K562 (cell line): ENCODE results near the gene HMX1. TPM values are rescaled to one million over a fixed set of nuclear protein-coding genes. Genes with fewer than 3 reads are reported as not detected.

Experiments used
- ATAC-seq: fragments of 200-7000 bp; cut with Tn5 transposase; 3 replicates; pipeline ENCODE4 v1.9.1; 2020; ENCODE audit warnings: moderate library complexity
- BruUV-seq: library from RNA; stranded (reverse); fragments of 400-500 nt; replicated peaks from 2 replicates; lab custom pipeline; 2021; lab: Mats Ljungman, UMichigan
- CTCF ChIA-PET: fragments of 300-600 bp; formaldehyde crosslinking; extraction: SDS; loops from one replicate; lab custom pipeline; 2021; ENCODE audit warnings: low intra/inter-chr PET ratio; lab: Yijun Ruan, JAX
- POLR2A ChIA-PET: fragments of 300-600, 350-650 bp; sonication (Branson Sonifier 250); formaldehyde crosslinking; extraction: SDS; loops from one replicate; lab custom pipeline; 2021; ENCODE audit warnings: antibody characterized with exemption, inconsistent platforms; lab: Yijun Ruan, JAX
- DNase-seq, 4 experiments: peaks; one replicate each; pipeline versions ENCODE4 v3.0.0 to v3.0.0-alpha.2; 2011 to 2018; ENCODE audit warnings: low spot score in 3 of 4, mixed read lengths in 3 of 4; ENCODE audit errors: extremely low read depth in 1 of 4
- FAIRE-seq: peaks from 2 replicates; lab custom pipeline; 2011; peaks lifted over from hg19 to GRCh38; lab: Jason Lieb, UNC
- H2AFZ ChIP-seq: 2 replicates; pipeline ENCODE4 v1.6.0; 2011; ENCODE audit warnings: low read depth, low read length, control low read depth, inconsistent platforms
- H3K27ac ChIP-seq: fragments of 200-600 bp; 3 replicates; pipeline ENCODE4 v1.8.0; 2011; ENCODE audit warnings: low read depth, mild to moderate bottlenecking, control low read depth, inconsistent platforms, low read length, moderate library complexity, mixed read lengths; ENCODE audit errors: extremely low read depth
- H3K27me3 ChIP-seq, 2 experiments: fragments of 300-600 bp in 1 of 2; 2 replicates in 1 of 2; 3 replicates in 1 of 2; pipeline versions ENCODE4 v1.6.0 to v1.8.0; 2011; ENCODE audit warnings: inconsistent platforms in 2 of 2, low read length in 2 of 2, mild to moderate bottlenecking in 1 of 2, mixed read lengths in 1 of 2, moderate library complexity in 1 of 2; ENCODE audit not compliant: control insufficient read depth in 2 of 2, insufficient read depth in 2 of 2
- H3K36me3 ChIP-seq: fragments of 300-600 bp; 3 replicates; pipeline ENCODE4 v1.8.0; 2011; ENCODE audit warnings: mild to moderate bottlenecking, low read length, inconsistent platforms; ENCODE audit not compliant: control insufficient read depth, insufficient read depth
- H3K4me1 ChIP-seq, 2 experiments: fragments of 200-600 bp in 1 of 2; replicated peaks in 1 of 2; 2 replicates in 1 of 2; 3 replicates in 1 of 2; pipeline versions ENCODE4 v1.5.1 to v1.8.0; 2011; ENCODE audit warnings: inconsistent platforms in 2 of 2, low read length in 2 of 2, mild to moderate bottlenecking in 1 of 2, mixed read lengths in 1 of 2, moderate library complexity in 1 of 2; ENCODE audit not compliant: control insufficient read depth in 2 of 2, insufficient read depth in 2 of 2
- H3K4me2 ChIP-seq: 2 replicates; pipeline ENCODE4 v1.6.1; 2011; ENCODE audit warnings: low read length, control low read depth, inconsistent platforms, mixed read lengths; ENCODE audit not compliant: insufficient read depth
- H3K4me3 ChIP-seq: fragments of 200-600 bp; sonication (generic), shearing (Covaris generic); 2 replicates; pipeline ENCODE4 v1.5.1; 2016; ENCODE audit warnings: control low read depth, inconsistent platforms
- H3K79me2 ChIP-seq: fragments of 200-600 bp; 3 replicates; pipeline ENCODE4 v1.8.0; 2011; ENCODE audit warnings: low read length, inconsistent platforms; ENCODE audit not compliant: control insufficient read depth, insufficient read depth
- H3K9ac ChIP-seq, 2 experiments: 2 replicates each; pipeline versions ENCODE4 v1.6.0 to v1.6.1; 2011; ENCODE audit warnings: low read depth in 2 of 2, low read length in 2 of 2, control low read depth in 1 of 2, inconsistent platforms in 1 of 2, mild to moderate bottlenecking in 1 of 2, mixed read lengths in 1 of 2; ENCODE audit not compliant: insufficient read depth in 1 of 2
- H3K9me1 ChIP-seq: one replicate; pipeline ENCODE4 v1.6.0; 2011; ENCODE audit warnings: inconsistent platforms, mild to moderate bottlenecking, low read length, moderate library complexity; ENCODE audit not compliant: control insufficient read depth, insufficient read depth
- H3K9me3 ChIP-seq: replicated peaks from 2 replicates; pipeline ENCODE4 v1.5.1; 2011; ENCODE audit warnings: low read depth, low read length, inconsistent platforms; ENCODE audit not compliant: control insufficient read depth, insufficient read depth
- H4K20me1 ChIP-seq: replicated peaks from 2 replicates; pipeline ENCODE4 v1.6.1; 2011; ENCODE audit warnings: low read length, inconsistent platforms, mixed read lengths; ENCODE audit not compliant: control insufficient read depth, insufficient read depth
- ATF7 ChIP-seq: fragments of 450-650 bp; IDR thresholded peaks from 2 replicates; pipeline ENCODE4 v1.7.1; 2014; ENCODE audit warnings: mild to moderate bottlenecking, moderate library complexity
- GABPB2 ChIP-seq: fragments of 250-450 bp; sonication (Bioruptor Pico); conservative IDR thresholded peaks from 2 replicates; pipeline ENCODE4 v1.5.1; 2021; ENCODE audit warnings: mild to moderate bottlenecking
- MAFF ChIP-seq: IDR thresholded peaks from 2 replicates; pipeline ENCODE4 v1.6.1; 2012; ENCODE audit warnings: low read length, improper control_type of control experiment
- NELFE ChIP-seq: IDR thresholded peaks from 2 replicates; pipeline ENCODE4 v1.6.1; 2011; ENCODE audit warnings: mild to moderate bottlenecking; ENCODE audit not compliant: insufficient read depth, insufficient read length
- NFATC3 ChIP-seq: fragments of 450-650 bp; IDR thresholded peaks from 2 replicates; pipeline ENCODE4 v1.6.1; 2017; ENCODE audit warnings: mild to moderate bottlenecking
- RREB1 ChIP-seq: fragments of 250-450 bp; sonication (Bioruptor Pico); IDR thresholded peaks from 2 replicates; pipeline ENCODE4 v1.4.0; 2020
- SMAD3 ChIP-seq: fragments of 450-650 bp; formaldehyde crosslinking; conservative IDR thresholded peaks from 2 replicates; pipeline ENCODE4 v1.4.0; 2020; ENCODE audit warnings: mild to moderate bottlenecking
- TBL1XR1 ChIP-seq, 2 experiments: IDR thresholded peaks; 2 replicates each; pipeline ENCODE4 v1.6.1; 2012; ENCODE audit warnings: improper control_type of control experiment in 2 of 2, low read length in 2 of 2, mild to moderate bottlenecking in 1 of 2
- ZNF197 ChIP-seq: fragments of 200-800 bp; sonication (Bioruptor generic); IDR thresholded peaks from 2 replicates; pipeline ENCODE4 v1.6.1; 2016; ENCODE audit warnings: low read depth, missing genetic modification characterization, missing compliant biosample characterization
- ZSCAN29 ChIP-seq: fragments of 450-650 bp; IDR thresholded peaks from 2 replicates; pipeline ENCODE4 v1.6.1; 2017
- WGBS: fragments of 100-300 bp; shearing (Covaris generic); methylation state at CpG from one replicate; pipeline ENCODE4 v1.1.6; 2016; ENCODE audit warnings: low coverage, mixed read lengths; ENCODE audit not compliant: insufficient coverage; ENCODE audit errors: missing lambda C conversion rate; 5-methylcytosine and 5-hydroxymethylcytosine counted together
- in situ Hi-C: fragments of 300-500 bp; cut with MboI; formaldehyde crosslinking; loops from 4 replicates; pipeline ENCODE4 v1.15.0; 2018; ENCODE audit warnings: inconsistent platforms, mixed read lengths
- intact Hi-C: fragments of 100-400 bp; cut with micrococcal nuclease; formaldehyde crosslinking; loops from 2 replicates; pipeline ENCODE4 v1.14.2; 2022
- polyA plus RNA-seq, 8 experiments: library from polyadenylated mRNA; depleted of rRNA in 4 of 8; stranded (reverse) in 5 of 8; unstranded in 3 of 8; fragments of >200 nt; fragmentation: Nextera tagmentation in 2 of 8; fragmentation: Illumina TruSeq in 1 of 8; extraction: Ambion mirVana in 2 of 8; extraction: Trizol in 1 of 8; gene quantifications; 2 replicates each; pipeline versions ENCODE4 v1.2.1 to v1.2.3, GENCODE V29; 2011 to 2014; ENCODE audit warnings: inconsistent platforms in 1 of 8, missing spikeins in 1 of 8
- total RNA-seq, 7 experiments: library from RNA; depleted of rRNA in 6 of 7; stranded (reverse); fragments of >200 nt in 6 of 7; fragmentation: Illumina TruSeq in 2 of 7; extraction: Trizol in 2 of 7; gene quantifications; 2 replicates each; pipeline versions ENCODE4 v1.2.1 to v1.2.3, GENCODE V29; 2011 to 2021; ENCODE audit warnings: low replicate concordance in 1 of 7
- TF ChIP-seq, protein P1 (sequence below), 2 experiments: fragments of 450-650 bp in 1 of 2; sonication (generic) in 1 of 2; formaldehyde crosslinking in 1 of 2; IDR thresholded peaks in 1 of 2; conservative IDR thresholded peaks in 1 of 2; 2 replicates each; pipeline versions ENCODE4 v1.6.1 to v1.8.1; 2016 to 2023; ENCODE audit warnings: mild to moderate bottlenecking in 2 of 2, moderate library complexity in 2 of 2, inconsistent platforms in 1 of 2, missing genetic modification reagents in 1 of 2
- TF ChIP-seq, protein P2 (sequence below): fragments of 250-450 bp; sonication (Bioruptor Pico); IDR thresholded peaks from 2 replicates; pipeline ENCODE4 v1.4.0; 2020

HMX1 gene
- total and polyA plus RNA-seq, 9 of the 15 experiments (the other 6 are each of a cell fraction or from before 2014, with no cell fraction given) = not detected

GRCh38 chr4:8836664-8837171 lies 34.9 kb downstream of the HMX1 start (continued):
- TF ChIP-seq, protein P1, sequence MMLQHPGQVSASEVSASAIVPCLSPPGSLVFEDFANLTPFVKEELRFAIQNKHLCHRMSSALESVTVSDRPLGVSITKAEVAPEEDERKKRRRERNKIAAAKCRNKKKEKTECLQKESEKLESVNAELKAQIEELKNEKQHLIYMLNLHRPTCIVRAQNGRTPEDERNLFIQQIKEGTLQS (IDR thresholded peaks at IDR 0.05) = no peak
- TF ChIP-seq, protein P1 (CRISPR knock-in tag; conservative IDR thresholded peaks at IDR 0.05) = no peak
- no peak for TF ChIP-seq ZNF197
- TF ChIP-seq GABPB2 (CRISPR knock-in tag) = no peak
- TF ChIP-seq SMAD3 = no peak

DNA sequence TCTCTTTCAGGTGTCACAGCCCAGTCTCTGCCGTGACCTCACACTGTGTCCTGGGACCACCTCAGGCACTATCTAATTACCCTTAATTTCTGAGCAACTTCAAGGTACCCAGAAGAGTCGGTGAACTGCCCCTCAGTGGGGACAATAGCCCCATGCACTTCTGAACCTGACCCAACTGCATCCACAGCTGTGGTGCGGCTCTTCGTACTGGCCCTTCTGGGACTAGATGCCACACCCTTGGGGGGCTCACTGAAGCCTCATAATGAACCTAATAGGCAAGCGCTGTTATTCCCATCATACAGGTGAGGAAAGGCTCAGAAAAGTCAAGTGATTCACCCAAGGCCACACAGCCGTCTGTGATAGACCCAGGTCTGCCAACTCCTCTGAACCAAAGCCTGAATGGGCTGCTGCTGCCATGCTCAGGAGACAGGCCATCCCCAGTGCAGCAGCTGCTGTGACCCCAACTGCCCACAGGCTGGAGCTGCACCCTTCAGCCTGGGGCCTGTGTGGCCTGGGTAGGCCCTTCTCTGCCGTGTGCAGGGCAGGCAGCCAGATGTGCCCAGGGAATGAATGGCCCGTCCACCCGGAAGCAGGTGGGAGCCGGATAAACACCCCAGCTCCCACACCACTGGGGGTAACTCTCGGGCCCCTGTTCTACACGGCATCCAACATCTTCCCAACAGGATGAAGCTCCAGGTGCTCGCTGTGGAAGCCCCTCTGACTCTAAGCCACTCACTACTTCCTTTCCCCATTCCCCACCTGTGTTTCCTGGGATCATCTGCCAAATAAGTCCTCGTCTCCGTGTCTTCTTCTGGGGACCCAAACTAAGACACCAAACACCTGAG lies 35.9 kb downstream of the HMX1 start:
- no peaks in the 10 kb centered on the region for H3K9me1 ChIP-seq
- ATAC-seq = no peak
- TF ChIP-seq NELFE = no peak
- TF ChIP-seq NFATC3 = no peak
- TF ChIP-seq ATF7 = no peak
- no peak for TF ChIP-seq RREB1 (CRISPR knock-in tag)
- TF ChIP-seq MAFF = no peak
- TF ChIP-seq ZSCAN29 = no peak
- no peak for TF ChIP-seq TBL1XR1 (IDR thresholded peaks at IDR 0.05; ENCODE audit: low read length in 2 of 2)
- TF ChIP-seq, protein P2, sequence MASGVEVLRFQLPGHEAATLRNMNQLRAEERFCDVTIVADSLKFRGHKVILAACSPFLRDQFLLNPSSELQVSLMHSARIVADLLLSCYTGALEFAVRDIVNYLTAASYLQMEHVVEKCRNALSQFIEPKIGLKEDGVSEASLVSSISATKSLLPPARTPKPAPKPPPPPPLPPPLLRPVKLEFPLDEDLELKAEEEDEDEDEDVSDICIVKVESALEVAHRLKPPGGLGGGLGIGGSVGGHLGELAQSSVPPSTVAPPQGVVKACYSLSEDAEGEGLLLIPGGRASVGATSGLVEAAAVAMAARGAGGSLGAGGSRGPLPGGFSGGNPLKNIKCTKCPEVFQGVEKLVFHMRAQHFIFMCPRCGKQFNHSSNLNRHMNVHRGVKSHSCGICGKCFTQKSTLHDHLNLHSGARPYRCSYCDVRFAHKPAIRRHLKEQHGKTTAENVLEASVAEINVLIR (CRISPR knock-in tag) = no peak

More for the DNA sequence above, 35.9 kb downstream of the HMX1 start:
- no peaks in the 10 kb centered on the region for H3K4me1 ChIP-seq
- intact Hi-C loops (no loop called here), in situ Hi-C loops (no loop called here)
- no peak for DNase-seq
- no TSS peak for BruUV-seq
- WGBS = under 1% methylated on average over 15 of the region's 15 CpGs
- no peaks in the 10 kb centered on the region for H3K36me3 ChIP-seq
- H3K9ac ChIP-seq = no peak overlapping the region
- no peaks in the 10 kb centered on the region for H3K9me3 ChIP-seq
- no peaks in the 10 kb centered on the region for H3K79me2 ChIP-seq
- ChIA-PET POLR2A (interaction anchor here (0.6 to 1.2 kb wide), 2 partner anchors 9 to 164 kb away, joined by 3 to 4 read pairs; no protein-coding TSS in a partner anchor), CTCF (no interaction called here)
- FAIRE-seq = no peak
- no peak overlapping the region for H2AFZ ChIP-seq
- no peak overlapping the region for H3K27ac ChIP-seq
- peaks cover 8 to 56% of the 10 kb centered on the region in 2 experiments; a peak in 3 of 5 replicates for H3K27me3 ChIP-seq
- no peak overlapping the region for H3K4me3 ChIP-seq
- H4K20me1 ChIP-seq = no peaks in the 10 kb centered on the region; the same call in none of the 2 replicates
- no peak overlapping the region for H3K4me2 ChIP-seq
